ENCODE measurements around the gene RNASE4. TPM values are rescaled to one million over a fixed set of nuclear protein-coding genes. Genes with fewer than 3 reads are reported as not detected.
"Not testable (repeated sequence)": the region's sequence is repeated elsewhere in the genome, so short reads cannot be mapped to it uniquely, and the experiment has no call there.

RNASE4 gene
- total RNA-seq, 2 experiments from 2014 or later, result 0.35 to 0.68 TPM

DNA sequence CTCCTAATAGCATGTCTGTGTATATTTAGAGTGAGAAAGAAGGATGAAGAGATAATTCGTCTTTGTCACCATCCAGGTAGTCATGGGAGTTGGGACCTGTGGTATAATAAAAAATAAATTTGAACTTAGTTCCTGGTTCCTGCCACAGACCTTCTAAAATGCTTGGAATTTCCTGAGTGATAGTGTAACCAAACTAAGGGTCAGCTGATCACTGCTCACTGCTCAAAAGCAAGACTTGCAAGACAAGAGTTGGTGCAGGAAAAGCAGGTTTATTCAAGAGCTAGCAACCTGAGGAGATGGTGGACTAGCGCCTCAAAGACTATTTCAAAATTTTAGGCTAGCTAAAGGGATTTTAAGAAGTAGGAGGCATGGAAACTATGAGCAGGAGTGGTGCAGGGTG is 23.3 kb downstream of the RNASE4 start:
- Mint-ChIP-seq H3K4me1 (no peaks in the 10 kb centered on the region), H3K4me3 (no peak overlapping the region)

DNA sequence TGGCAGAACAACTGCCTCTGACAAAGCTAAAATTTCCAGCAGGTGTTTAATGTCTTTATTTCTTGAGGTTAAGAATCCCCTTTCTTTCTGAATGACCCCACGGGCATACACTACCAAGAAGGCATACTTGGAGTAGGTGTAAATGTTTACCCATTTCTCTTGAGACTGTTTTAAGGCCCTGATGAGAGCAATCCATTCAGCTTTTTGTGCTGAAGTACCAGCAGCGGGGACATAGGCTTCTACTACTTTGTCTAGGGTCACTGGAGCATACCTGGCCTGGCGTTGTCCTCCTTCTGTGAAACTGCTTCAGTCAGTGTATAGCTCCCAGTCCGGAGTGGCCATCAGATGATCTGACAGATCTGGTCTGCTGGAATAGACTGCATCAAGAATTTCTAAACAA is 26.9 kb downstream of the RNASE4 start:
- H3K27me3 Mint-ChIP-seq, result no peaks in the 10 kb centered on the region
- H3K27ac Mint-ChIP-seq, result no peak overlapping the region
- no peaks in the 10 kb centered on the region for H3K4me1 Mint-ChIP-seq
- H3K4me3 Mint-ChIP-seq, result no peak overlapping the region
- no peak for DNase-seq
- no peaks in the 10 kb centered on the region for H3K9me3 Mint-ChIP-seq
- H3K36me3 Mint-ChIP-seq, result no peaks in the 10 kb centered on the region

More for the DNA sequence above, 23.3 kb downstream of the RNASE4 start:
- Mint-ChIP-seq H3K27ac (no peak overlapping the region), H3K27me3 (no peaks in the 10 kb centered on the region), H3K9me3 (no peaks in the 10 kb centered on the region), H3K36me3 (no peaks in the 10 kb centered on the region)
- no peak for DNase-seq

DNA sequence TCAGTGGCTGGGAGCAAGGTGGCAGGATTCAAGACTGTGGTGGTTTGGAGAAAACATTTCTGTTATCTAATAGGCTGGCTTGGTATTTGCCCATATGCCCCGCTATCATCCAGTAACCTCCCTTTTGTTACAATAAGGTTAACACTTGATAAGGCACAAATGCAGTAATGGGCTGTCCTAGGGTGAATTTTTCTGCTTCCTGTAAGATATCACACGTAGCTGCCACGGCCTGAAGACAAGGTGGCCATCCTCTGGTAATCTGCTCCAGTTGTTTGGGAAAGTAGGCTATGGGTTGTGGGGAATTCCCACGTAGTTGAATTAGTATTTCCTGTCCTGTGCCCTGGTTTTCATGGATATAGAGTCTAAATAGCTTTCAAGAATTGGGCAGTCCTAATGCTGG is 27.3 kb downstream of the RNASE4 start:
- Mint-ChIP-seq H3K4me1 (no peaks in the 10 kb centered on the region), H3K9me3 (no peaks in the 10 kb centered on the region), H3K27ac (no peak overlapping the region), H3K36me3 (no peaks in the 10 kb centered on the region), H3K27me3 (no peaks in the 10 kb centered on the region), H3K4me3 (no peak overlapping the region)
- DNase-seq, result no peak

DNA sequence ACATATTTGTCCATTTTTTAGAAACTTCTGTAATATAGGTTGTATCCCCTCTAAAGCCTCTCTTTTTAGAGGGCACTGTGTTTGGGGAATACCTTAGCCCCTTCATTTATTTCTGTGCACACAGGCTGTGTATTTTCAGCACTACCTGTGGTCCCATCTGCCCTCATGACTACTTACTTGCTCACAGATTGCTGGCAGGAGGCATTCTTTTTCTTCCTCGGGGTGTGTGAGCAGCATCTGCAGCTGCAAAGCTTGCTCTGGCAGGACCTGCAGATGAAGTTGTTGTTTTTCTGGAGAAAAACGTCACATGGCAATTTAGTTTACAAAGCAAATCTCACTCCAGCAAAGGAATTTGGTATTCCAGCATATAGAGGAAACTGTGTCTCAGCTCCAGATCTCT is 28.5 kb downstream of the RNASE4 start:
- H3K36me3 Mint-ChIP-seq, result no peaks in the 10 kb centered on the region
- no peak for DNase-seq
- no peaks in the 10 kb centered on the region for H3K27me3 Mint-ChIP-seq
- no peaks in the 10 kb centered on the region for H3K9me3 Mint-ChIP-seq
- no peaks in the 10 kb centered on the region for H3K4me1 Mint-ChIP-seq
- no peak overlapping the region for H3K4me3 Mint-ChIP-seq
- no peak overlapping the region for H3K27ac Mint-ChIP-seq

DNA sequence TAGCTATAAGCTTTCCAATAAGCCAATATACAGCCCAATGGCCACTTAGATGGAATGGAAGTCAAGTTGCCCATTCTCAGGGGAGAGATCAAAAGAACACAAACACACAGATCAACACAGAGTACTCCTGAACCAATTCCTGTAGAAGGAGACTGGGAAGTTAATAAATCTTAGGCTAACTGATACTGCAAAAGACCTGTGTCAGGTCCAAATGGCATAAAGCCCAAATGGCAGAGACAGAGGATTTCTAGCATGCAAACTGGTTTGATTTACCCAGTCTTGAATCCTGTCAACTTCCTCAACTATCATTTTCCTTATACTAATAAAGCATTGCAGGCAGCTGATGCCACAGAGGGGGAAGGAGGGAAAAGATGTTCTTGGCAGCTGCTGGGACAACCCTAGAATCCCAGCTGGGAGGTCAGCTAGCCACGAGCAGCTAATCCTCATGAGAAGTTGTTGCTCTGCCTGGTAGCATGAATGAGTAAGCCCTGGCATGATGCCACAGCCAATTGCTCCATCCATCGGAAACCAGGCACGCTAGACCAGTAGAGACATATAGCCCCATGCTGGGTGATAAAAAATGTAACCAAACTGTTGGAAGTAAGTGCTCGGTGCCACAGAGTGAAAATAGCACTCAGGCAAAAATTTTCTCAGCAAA is 30.4 kb downstream of the RNASE4 start:
- no peak overlapping the region for H3K4me3 Mint-ChIP-seq
- H3K4me1 Mint-ChIP-seq, result no peaks in the 10 kb centered on the region
- H3K27me3 Mint-ChIP-seq, result no peaks in the 10 kb centered on the region
- H3K36me3 Mint-ChIP-seq, result no peaks in the 10 kb centered on the region
- H3K9me3 Mint-ChIP-seq, result no peaks in the 10 kb centered on the region
- no peak for DNase-seq
- H3K27ac Mint-ChIP-seq, result no peak overlapping the region

DNA sequence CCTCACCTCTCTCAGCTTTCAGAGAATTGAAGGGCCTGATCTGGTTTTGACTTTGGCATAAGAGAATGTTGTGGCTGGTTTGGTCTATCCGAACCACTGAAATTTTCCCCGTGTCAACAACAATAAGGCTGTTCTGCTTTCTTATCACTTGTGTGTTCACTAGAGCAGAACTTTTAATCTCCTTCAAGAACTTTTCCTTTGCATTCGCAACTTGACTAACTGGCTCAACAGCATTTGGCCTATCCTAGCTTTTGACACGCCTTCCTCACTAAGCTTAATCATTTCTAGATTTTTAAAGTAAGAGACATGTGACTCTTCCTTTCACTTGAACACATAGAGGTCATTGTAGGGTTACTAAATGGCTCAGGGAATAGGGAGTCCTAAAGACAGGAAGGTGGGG is 35.4 kb downstream of the RNASE4 start:
- Mint-ChIP-seq H3K4me1 (no peaks in the 10 kb centered on the region), H3K27ac (no peak overlapping the region), H3K4me3 (no peak overlapping the region), H3K9me3 (no peaks in the 10 kb centered on the region), H3K36me3 (no peaks in the 10 kb centered on the region), H3K27me3 (peaks cover 32% of the 10 kb centered on the region)
- DNase-seq, result no peak

DNA sequence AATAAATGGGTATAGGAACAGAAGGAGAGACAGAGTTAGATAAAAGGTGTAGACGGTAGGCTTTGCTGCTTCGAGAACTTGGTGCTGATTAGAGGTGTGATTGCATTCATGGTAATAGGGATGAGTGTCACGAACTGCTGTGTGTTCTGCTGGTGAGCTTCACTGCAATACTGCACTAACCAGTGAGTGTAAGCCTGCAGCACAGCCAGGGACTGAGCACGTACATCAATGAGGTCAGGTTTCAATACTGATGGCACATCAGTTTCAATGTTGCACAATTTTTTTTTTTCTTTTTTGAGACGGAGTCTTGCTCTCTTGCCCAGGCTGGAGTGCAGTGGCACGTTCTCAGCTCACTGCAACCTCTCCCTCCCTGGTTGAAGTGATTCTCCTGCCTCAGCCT is 36.4 kb downstream of the RNASE4 start:
- H3K4me1 Mint-ChIP-seq, result no peaks in the 10 kb centered on the region
- DNase-seq, result no peak
- H3K9me3 Mint-ChIP-seq, result no peaks in the 10 kb centered on the region
- H3K4me3 Mint-ChIP-seq, result no peak overlapping the region
- peaks cover 40% of the 10 kb centered on the region for H3K27me3 Mint-ChIP-seq
- H3K27ac Mint-ChIP-seq, result no peak overlapping the region
- no peaks in the 10 kb centered on the region for H3K36me3 Mint-ChIP-seq

DNA sequence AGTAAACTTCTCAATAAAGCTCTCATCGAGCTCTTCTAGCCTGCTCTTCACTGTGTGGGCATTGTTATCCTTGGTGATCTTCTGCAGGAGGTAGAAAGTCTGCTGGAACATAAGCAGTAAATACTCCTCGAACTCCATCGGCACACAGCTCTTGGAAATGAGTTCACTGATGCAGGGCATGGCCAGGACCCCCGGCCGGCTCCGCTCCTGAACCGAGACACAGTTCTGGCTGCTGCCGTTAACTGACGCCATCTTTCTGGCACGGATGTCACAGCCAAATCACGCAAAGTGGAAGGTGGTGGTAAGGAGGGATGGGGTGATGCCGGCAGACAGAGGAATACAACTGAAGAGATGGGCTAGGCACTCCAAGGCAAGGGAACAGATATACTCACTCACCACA is 37.7 kb downstream of the RNASE4 start:
- no peaks in the 10 kb centered on the region for H3K36me3 Mint-ChIP-seq
- H3K4me1 Mint-ChIP-seq, result no peaks in the 10 kb centered on the region
- H3K27me3 Mint-ChIP-seq, result peaks cover 48% of the 10 kb centered on the region
- no peak overlapping the region for H3K27ac Mint-ChIP-seq
- H3K4me3 Mint-ChIP-seq, result no peak overlapping the region
- no peaks in the 10 kb centered on the region for H3K9me3 Mint-ChIP-seq
- no peak for DNase-seq

DNA sequence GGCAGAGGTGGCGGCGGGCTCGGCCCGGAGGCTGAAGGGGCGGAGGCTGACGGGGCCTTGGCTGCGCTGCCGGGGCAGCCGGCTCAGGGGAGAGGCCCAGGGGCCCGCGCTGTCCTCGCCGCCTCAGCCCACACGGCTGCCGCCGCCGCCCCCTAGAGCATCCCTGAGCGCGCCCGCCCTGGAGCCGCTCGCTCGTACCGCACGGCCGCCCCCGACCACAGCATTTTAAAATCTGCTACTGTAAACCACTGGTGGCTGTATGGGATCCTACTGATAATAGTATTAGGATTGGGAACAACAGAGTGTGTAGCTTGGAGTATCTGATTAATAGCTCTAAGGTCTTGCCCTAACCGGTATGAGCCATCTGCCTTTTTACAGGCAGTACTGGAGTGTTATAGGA is 39.1 kb downstream of the RNASE4 start:
- Mint-ChIP-seq H3K27me3 (peaks cover 48% of the 10 kb centered on the region), H3K27ac (no peak overlapping the region), H3K4me1 (no peaks in the 10 kb centered on the region), H3K36me3 (no peaks in the 10 kb centered on the region), H3K4me3 (no peak overlapping the region), H3K9me3 (no peaks in the 10 kb centered on the region)
- DNase-seq, result peak; percentile 2

DNA sequence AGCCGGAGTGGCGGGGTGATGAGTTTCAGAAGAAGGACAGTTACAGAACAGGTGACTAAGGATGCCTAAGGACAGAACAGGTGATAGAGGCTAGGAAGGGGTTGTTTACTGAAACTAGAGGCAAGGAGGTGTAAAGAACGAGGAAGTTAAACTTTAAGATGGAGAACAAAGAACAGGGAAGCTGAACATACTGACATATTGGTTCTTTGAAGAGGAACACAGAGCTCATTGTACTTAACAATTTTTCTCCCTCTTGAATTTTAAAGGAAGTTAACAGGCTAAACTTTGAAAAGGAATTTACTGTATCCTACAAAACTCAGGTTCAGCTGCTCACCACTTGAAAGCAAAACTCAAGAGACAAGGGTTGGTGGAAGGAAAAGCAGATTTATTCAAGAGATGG is 41.8 kb downstream of the RNASE4 start:
- H3K9me3 Mint-ChIP-seq, H3K4me3 Mint-ChIP-seq, H3K4me1 Mint-ChIP-seq, H3K27ac Mint-ChIP-seq, DNase-seq, H3K36me3 Mint-ChIP-seq: not testable (repeated sequence)
- peaks cover 48% of the 10 kb centered on the region for H3K27me3 Mint-ChIP-seq

DNA sequence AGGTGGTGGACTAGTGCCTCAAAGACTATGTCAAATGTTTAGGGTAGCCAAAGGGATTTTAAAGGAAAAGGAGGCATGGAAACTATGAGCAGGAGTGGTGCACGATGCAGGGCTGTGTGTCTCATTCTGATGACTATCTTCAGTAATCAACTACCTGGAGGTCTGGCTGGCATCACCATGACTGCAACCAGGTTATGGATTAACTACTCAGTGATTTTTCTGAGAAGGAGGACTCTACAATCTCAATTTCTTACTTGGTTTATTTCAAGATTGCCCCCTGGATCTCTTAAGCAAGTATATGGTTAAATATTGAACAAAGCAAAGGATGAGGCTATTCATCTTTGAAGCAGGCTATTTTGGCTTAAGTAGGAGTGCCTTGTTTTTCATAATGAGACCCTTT is 42.2 kb downstream of the RNASE4 start:
- Mint-ChIP-seq H3K4me3 (no peak overlapping the region), H3K4me1 (no peaks in the 10 kb centered on the region), H3K36me3 (no peaks in the 10 kb centered on the region), H3K27me3 (peaks cover 44% of the 10 kb centered on the region), H3K27ac (no peak overlapping the region), H3K9me3 (no peaks in the 10 kb centered on the region)
- DNase-seq, result no peak

DNA sequence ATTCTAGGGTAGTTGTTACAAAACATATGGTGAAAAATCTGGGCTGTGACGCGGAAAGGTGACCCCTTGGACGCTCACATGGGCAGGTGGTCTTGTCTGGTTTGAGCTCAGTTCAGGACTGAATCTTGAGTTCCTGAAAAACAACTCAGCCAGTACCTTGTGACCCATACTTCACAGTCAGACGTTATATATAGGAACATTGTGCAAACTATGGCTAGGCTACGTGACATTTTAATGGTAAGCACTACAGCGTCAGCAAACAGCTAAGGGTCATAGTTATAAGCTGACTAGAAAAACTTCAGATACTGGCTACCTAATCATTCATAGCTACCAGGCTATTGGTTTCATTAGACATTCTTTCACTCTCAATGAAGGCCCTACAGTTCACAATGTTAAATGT is 46.5 kb downstream of the RNASE4 start:
- Mint-ChIP-seq H3K4me3 (no peak overlapping the region), H3K4me1 (no peaks in the 10 kb centered on the region), H3K27ac (no peak overlapping the region), H3K9me3 (no peaks in the 10 kb centered on the region), H3K27me3 (peaks cover 6% of the 10 kb centered on the region), H3K36me3 (no peaks in the 10 kb centered on the region)
- no peak for DNase-seq

DNA sequence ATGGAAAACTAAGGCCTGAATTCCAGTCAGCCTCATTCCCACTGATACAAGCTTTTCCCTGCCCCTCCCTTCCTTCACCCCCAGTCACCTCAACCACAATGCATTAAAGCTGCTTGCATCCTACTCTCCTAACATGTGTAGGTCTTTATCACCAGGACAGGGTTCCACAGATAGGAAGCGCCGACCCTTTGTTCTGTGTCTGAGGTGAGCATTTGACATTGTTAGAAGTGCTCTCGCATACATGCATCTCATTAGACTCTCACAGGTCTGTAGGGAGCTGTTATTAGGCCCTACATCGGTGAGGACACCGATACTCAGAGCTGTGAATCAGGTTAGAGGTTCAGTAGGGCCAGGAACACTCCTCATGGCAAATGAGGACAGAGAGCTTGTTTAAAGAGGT is 48.1 kb downstream of the RNASE4 start:
- Mint-ChIP-seq H3K4me3 (no peak overlapping the region), H3K27me3 (no peaks in the 10 kb centered on the region), H3K9me3 (no peaks in the 10 kb centered on the region), H3K36me3 (no peaks in the 10 kb centered on the region), H3K4me1 (no peaks in the 10 kb centered on the region), H3K27ac (no peak overlapping the region)
- no peak for DNase-seq

DNA sequence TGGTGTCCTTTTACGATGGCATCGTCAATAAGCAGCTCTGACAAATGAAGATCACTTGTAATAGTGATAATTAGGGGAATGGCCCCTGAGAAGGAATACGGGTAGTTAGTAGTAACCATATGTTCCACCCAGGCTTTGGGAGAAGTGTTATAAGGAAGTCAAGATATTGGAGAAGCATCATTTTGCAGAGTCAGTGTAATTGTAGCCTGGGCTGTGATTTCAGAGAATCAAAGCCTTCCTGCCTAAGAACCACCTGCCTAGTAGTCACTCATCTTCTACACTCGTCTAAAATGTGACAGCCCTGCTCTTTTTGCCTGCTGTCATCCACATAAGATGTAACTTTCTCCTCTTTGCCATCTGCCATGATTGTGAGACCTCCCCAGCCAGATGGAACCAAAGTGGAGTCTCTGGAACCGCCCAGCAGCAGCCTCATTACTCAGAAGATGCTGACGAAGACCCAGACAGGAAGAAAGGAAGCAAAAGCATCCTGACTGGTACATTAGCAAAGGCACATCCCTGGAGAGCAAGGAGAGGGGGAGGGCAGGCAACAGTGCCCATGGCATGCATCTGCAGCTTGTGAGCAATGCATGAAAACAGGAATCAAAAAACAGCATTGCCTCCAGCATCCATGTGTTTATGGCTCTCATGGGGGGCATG is 48.7 kb downstream of the RNASE4 start:
- Mint-ChIP-seq H3K27ac (no peak overlapping the region), H3K36me3 (no peaks in the 10 kb centered on the region), H3K27me3 (no peaks in the 10 kb centered on the region), H3K4me1 (no peaks in the 10 kb centered on the region), H3K4me3 (no peak overlapping the region), H3K9me3 (no peaks in the 10 kb centered on the region)
- no peak for DNase-seq

DNA sequence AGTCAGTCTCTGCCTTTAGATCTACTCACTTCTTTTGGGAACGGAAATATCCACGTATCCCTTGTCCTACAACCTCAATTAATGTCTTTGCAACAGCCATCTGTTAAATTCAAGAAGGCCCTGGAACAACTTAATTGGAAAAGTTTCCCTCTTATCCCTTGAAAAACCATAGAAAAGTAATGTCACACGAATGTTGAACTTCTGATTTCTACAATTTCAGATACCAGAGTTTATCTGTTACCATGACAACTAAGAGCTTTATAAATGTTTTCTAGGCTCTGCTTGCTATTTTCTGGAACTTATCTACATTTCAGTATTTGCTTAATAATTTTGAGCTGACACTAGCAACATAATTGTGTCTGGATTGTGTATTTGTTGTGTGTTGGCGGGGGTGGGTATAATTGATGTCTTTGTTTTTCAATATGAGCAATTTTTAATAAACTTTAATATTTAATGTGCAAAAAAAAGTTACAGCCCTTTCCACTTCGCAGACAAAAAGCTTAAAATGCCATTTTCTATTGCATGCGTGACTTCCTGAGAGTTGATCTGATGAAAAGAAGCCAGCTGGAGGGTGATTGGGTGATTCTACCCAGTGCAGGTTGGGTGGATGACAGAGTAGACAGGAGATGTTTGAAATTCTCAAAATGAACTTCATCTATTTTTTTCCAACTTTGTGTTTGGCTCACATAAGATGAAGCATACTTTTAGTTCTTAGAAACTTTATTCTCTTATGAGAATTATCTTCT is 49.5 kb downstream of the RNASE4 start:
- Mint-ChIP-seq H3K9me3 (no peaks in the 10 kb centered on the region), H3K27ac (no peak overlapping the region), H3K4me3 (no peak overlapping the region), H3K27me3 (no peaks in the 10 kb centered on the region), H3K36me3 (no peaks in the 10 kb centered on the region), H3K4me1 (no peaks in the 10 kb centered on the region)
- no peak for DNase-seq

DNA sequence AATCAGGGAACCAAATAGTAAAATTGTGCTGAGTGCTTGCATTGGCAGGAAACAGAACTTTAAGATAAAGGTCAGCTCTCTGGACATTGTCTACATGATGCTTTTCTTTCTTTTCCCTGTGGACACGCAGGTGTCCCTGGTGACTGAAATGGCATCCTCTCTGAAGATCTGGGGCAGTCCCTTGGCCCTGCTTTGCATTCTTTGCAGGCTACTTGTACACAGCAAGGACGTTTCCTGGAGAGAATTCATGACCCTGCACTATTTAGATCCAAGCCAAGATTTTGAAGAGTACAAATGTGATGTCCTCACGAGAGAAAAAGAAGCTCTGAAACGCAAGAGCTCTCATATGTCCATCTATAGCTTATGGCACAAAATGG is 50.1 kb downstream of the RNASE4 start:
- no peaks in the 10 kb centered on the region for H3K9me3 Mint-ChIP-seq
- no peak overlapping the region for H3K4me3 Mint-ChIP-seq
- DNase-seq, result no peak
- H3K4me1 Mint-ChIP-seq, result no peaks in the 10 kb centered on the region
- H3K27me3 Mint-ChIP-seq, result no peaks in the 10 kb centered on the region
- H3K27ac Mint-ChIP-seq, result no peak overlapping the region
- H3K36me3 Mint-ChIP-seq, result no peaks in the 10 kb centered on the region
